Pancreas (tissue), 10 donors: Measurements from ENCODE around the gene CDH13. TPM values are rescaled to one million over a fixed set of nuclear protein-coding genes. Genes with fewer than 3 reads are reported as not detected.

Experiments
- ATAC-seq, 4 donors: fragments of 200-7000 bp; cut with Tn5 transposase; one replicate each; pipeline versions ENCODE4 v1.8.0 to v1.9.1; 2020; ENCODE audit warnings: mild to moderate bottlenecking in 4 of 4, moderate library complexity in 4 of 4
- DNase-seq, 6 donors: peaks; one replicate each; pipeline ENCODE4 v3.0.0-alpha.2; 2020
- FAIRE-seq: peaks from 2 replicates; lab custom pipeline; 2012; peaks lifted over from hg19 to GRCh38; lab: Jason Lieb, UNC
- H3K27ac ChIP-seq, 4 donors: fragments of 200-600 bp; sonication (generic); 1 replicate in 3 of 4; 2 replicates in 1 of 4; pipeline versions ENCODE4 v1.5.0 to v1.8.0; 2020
- H3K27me3 ChIP-seq, 4 donors: fragments of 200-600 bp; one replicate each; pipeline ENCODE4 v1.8.0; 2021
- H3K36me3 ChIP-seq, 3 donors: fragments of 200-600 bp; sonication (generic) in 1 of 3; one replicate each; pipeline versions ENCODE4 v1.5.0 to v1.8.0; 2020 to 2021
- H3K4me1 ChIP-seq, 3 donors: fragments of 200-600 bp; one replicate each; pipeline ENCODE4 v1.8.0; 2021
- H3K4me3 ChIP-seq, 4 donors: fragments of 200-600 bp; sonication (generic) in 2 of 4; one replicate each; pipeline versions ENCODE4 v1.5.0 to v1.8.0; 2020 to 2021
- H3K9me3 ChIP-seq, 4 donors: fragments of 200-600 bp; one replicate each; pipeline ENCODE4 v1.8.0; 2021
- CTCF ChIP-seq, 4 donors: fragments of 200-600 bp; sonication (generic) in 3 of 4; IDR thresholded peaks; one replicate each; pipeline versions ENCODE4 v1.5.0 to v1.8.0; 2021; ENCODE audit warnings: antibody characterized with exemption in 4 of 4
- WGBS, 2 donors: extraction: QIAGEN DNeasy Blood & Tissue Kit; methylation state at CpG; one replicate each; pipeline ENCODE4 v1.1.7; 2013; 5-methylcytosine and 5-hydroxymethylcytosine counted together
- intact Hi-C, 3 donors: fragments of 100-400 bp; cut with DNase I; formaldehyde crosslinking; loops; one replicate each; pipeline versions ENCODE4 v1.11.1 to v1.14.2; 2022
- polyA plus RNA-seq, 2 donors: library from polyadenylated mRNA; stranded (reverse); fragments of 200-250 nt; gene quantifications; one replicate each; pipeline ENCODE4 v1.2.3, GENCODE V29; 2013
- total RNA-seq, 6 donors: library from RNA; stranded (reverse); fragmentation: NEBNext Ultra II Directional in 4 of 6; extraction: Animal tissue kit (Norgen Biotek cat#: 25700) in 4 of 6; gene quantifications; one replicate each; pipeline versions ENCODE4 v1.2.1 to v1.2.4, GENCODE V29; 2021 to 2023
- donor health status: healthy with polysubstance abuse.
- donor health status: DM: no; HTN: no; CAD: no; lungs with moderate emphysema.
- donor health status: DM: no; HTN: no; CAD: no.
- donor health status: control.
- donor health status: control.
- donor health status: Bipolar disorder and iron deficiency.
- donor health status: DM: yes; HTN: yes; CAD: no.
- donor health status: DM: no; HTN: no; CAD: no.
- donor health status: DM: no; HTN: no; CAD: no.
- donor health status: DM: yes; HTN: yes; CAD: no.

The CDH13 gene
- total and polyA plus RNA-seq, 8 donors, result 0.12 to 1.0 (median 0.37) TPM

DNA sequence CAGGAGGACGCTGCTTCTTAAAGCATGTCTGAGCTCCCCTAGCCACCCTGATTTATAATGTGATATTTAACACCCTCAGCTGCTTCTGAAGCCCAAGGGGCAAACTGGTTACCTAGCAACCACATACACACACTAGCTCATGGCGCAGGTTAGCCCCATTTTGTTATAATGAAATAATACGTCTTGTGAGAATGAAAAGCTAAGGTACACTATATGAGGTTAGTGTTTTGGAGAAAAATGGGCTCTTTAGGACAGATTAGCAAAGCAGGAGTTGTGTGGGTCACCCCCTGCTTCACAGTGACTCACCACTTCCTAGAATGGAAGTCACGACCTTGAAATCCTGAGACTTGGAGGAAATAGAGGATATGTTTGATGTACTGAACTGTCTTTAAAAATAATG lies 776.2 kb downstream of the CDH13 start:
- Histone ChIP-seq H3K27ac (no peak overlapping the region), H3K36me3 (no peaks in the 10 kb centered on the region), H3K27me3 (no peaks in the 10 kb centered on the region), H3K4me3 (no peak overlapping the region), H3K9me3 (no peaks in the 10 kb centered on the region), H3K4me1 (no peaks in the 10 kb centered on the region)
- WGBS, 2 donors, result 48 to 53% methylated on average over 4 of the region's 4 CpGs
- no peak for ATAC-seq
- no peak for TF ChIP-seq CTCF (IDR thresholded peaks at IDR 0.05)
- no peak for DNase-seq
- intact Hi-C loops, result no loop called here
- no peak for FAIRE-seq

GRCh38 chr16:83403761-83404160 lies 777.0 kb downstream of the CDH13 start:
- FAIRE-seq, result no peak
- Histone ChIP-seq H3K27ac (no peak overlapping the region), H3K36me3 (no peaks in the 10 kb centered on the region), H3K4me3 (no peak overlapping the region), H3K4me1 (no peaks in the 10 kb centered on the region), H3K9me3 (no peaks in the 10 kb centered on the region), H3K27me3 (no peaks in the 10 kb centered on the region)
- TF ChIP-seq CTCF (IDR thresholded peaks at IDR 0.05), result no peak
- no peak for ATAC-seq
- DNase-seq, result no peak
- 56 to 60% methylated on average over 2 of the region's 2 CpGs for WGBS, 2 donors
- intact Hi-C loops, result no loop called here

DNA sequence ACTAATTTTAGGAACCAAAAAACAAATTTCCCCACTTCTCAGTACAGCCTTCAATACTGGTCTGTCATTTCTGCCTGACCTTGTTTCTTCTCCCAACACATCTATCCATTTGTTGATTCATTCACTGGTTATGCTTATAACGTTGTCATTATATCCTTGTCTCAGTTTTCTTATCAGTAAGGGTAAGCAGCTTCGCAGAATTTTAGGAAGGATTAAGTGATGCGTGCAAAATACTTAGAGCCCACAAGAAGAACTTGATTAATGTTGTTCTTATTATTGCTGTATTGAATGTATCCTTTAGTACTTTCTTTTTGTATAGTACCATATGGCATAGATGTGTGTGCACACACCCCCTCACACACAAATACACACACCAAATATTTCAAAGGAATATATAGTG lies 777.5 kb downstream of the CDH13 start:
- no peak overlapping the region for H3K4me3 ChIP-seq
- H3K27ac ChIP-seq, result no peak overlapping the region
- no peaks in the 10 kb centered on the region for H3K27me3 ChIP-seq
- 49 to 50% methylated on average over 3 of the region's 3 CpGs for WGBS, 2 donors
- no peak for ATAC-seq
- H3K36me3 ChIP-seq, result no peaks in the 10 kb centered on the region
- DNase-seq, result no peak
- no peaks in the 10 kb centered on the region for H3K4me1 ChIP-seq
- TF ChIP-seq CTCF (IDR thresholded peaks at IDR 0.05), result no peak
- FAIRE-seq, result no peak
- intact Hi-C loops, result no loop called here
- H3K9me3 ChIP-seq, result no peaks in the 10 kb centered on the region

- no peak for FAIRE-seq
- H3K36me3 ChIP-seq, result no peaks in the 10 kb centered on the region
- TF ChIP-seq CTCF (IDR thresholded peaks at IDR 0.05), result no peak
Measured at GRCh38 chr16:83407928-83408327, 781.2 kb downstream of the CDH13 start.

GRCh38 chr16:83409347-83409746 lies 782.6 kb downstream of the CDH13 start:
- Histone ChIP-seq H3K4me3 (no peak overlapping the region), H3K4me1 (no peaks in the 10 kb centered on the region), H3K9me3 (no peaks in the 10 kb centered on the region), H3K27ac (no peak overlapping the region), H3K27me3 (no peaks in the 10 kb centered on the region), H3K36me3 (no peaks in the 10 kb centered on the region)
- intact Hi-C loops, result no loop called here
- no peak for DNase-seq
- ATAC-seq, result no peak
- WGBS, 2 donors, result 58 to 68% methylated on average over 3 of the region's 3 CpGs
- TF ChIP-seq CTCF (IDR thresholded peaks at IDR 0.05), result no peak
- no peak for FAIRE-seq

More at GRCh38 chr16:83407928-83408327, 781.2 kb downstream of the CDH13 start:
- no peaks in the 10 kb centered on the region for H3K27me3 ChIP-seq
- ATAC-seq, result no peak
- WGBS, 2 donors, result 42 to 53% methylated on average over 5 of the region's 5 CpGs
- no peak overlapping the region for H3K27ac ChIP-seq
- no peaks in the 10 kb centered on the region for H3K4me1 ChIP-seq
- H3K9me3 ChIP-seq, result no peaks in the 10 kb centered on the region
- intact Hi-C loops, result no loop called here
- DNase-seq, result no peak
- no peak overlapping the region for H3K4me3 ChIP-seq
